A172 (cell line): ENCODE measurements around the gene VIT. TPM values are rescaled to one million over a fixed set of nuclear protein-coding genes. Genes with fewer than 3 reads are reported as not detected.

ENCODE experiments used
- DNase-seq: peaks from one replicate; pipeline ENCODE4 v3.0.0-alpha.2; 2015; ENCODE audit warnings: low spot score
- total RNA-seq: library from RNA; depleted of rRNA; stranded (reverse); fragments of >200 nt; shearing (Covaris generic); gene quantifications from 2 replicates; pipeline ENCODE4 v1.2.3, GENCODE V29; 2014; rRNA removed

VIT gene
- total RNA-seq, 1 experiment from 2014 or later, result 3.4 TPM

DNA sequence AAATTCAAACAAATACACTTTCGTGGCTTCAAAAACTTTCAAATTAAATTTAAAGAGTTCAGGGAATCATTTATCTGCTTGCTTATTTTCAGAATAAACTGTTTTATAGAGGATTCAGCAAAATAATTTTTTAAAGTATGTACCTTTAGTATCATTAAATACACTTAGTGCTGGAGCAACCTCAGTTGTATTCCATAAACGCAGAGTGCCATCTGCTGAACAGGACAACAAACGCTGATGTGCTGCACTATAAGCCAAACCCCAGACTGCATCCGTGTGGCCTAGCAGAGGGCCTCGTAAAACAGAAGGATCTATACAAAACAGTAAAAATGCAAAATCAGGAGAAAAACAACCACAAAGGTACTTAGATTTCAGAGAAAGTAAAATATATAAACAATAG, 161.2 kb downstream of the VIT start:
- no peak for DNase-seq

DNA sequence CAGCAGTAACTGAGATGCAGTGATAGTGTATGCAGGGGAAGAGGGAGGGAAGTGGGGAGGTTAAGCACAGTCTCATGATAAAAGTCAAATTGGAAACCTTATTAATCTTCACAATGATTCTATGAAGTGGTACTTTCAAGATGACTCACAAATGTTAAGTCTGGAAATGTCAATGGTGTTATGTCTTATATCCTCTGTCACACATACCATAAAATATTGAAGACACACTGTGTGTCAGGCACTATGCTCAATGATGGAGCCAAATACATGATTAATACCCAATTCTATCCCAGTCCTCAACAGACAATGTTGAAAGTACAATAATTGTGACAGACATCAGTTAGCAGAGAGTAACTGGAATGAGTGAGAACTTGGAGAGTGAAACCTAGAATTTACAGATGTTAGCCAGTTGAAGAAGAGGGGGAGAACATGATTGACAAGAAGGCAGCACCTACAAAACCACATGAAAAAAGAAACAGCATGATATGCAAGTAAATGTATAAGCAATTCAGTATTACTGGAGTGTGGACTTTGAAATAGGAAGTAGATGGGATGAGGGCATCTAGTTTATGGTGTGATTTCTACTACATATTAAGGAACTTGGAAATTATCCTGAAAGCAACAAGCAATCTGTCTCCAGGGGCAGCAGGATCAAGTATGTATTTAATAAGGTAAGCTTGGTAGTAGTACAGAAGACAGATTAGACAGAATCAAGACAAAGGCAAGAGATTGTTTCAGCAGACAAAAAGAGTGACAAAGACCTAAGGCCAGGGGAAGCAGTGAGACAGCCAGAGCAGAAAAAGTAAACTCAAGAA, 162.3 kb downstream of the VIT start:
- DNase-seq, result no peak

DNA sequence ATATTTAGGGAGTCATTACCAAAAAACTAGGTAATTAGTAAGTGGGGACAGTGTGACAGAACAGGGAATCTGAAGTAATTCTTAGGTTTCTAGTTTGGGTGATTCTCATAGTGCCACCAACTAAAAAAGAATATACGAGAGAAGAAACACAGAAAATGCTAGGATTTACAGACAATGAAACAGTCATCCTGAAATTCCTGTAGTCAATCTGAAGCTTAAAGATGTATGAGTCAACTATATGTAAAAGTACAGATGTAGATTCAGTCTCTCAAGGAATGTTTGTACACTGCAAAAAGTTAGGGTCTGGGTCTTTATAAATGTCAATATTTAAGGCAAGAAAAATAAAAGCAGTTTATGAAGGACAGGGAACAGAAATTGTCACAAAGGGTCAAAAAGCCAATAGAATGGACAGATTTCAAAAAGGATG, 162.9 kb downstream of the VIT start:
- no peak for DNase-seq

DNA sequence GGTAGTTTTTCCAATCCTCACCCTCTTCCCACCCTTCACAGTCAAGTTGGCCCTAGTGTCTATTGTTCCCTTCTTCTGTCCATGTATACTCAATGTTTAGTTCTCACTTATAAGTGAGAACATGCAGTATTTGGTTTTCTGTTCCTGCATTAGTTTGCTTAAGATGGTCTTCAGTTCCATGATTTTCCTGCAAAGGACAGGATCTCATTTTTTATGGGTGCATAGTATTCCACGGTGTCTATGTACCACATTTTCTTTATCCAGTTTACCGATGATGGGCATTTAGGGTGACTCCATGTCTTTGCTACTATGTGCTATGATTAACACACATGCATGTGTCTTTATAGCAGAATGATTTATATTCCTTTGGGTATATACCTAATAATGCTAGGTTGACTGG, 165.4 kb downstream of the VIT start:
- no peak for DNase-seq

Other genes with a start within 250 kb of the VIT start
- gene FEZ2, start 98.5 kb upstream of the VIT start, total RNA-seq, result 190 and 290 TPM in 2 replicates